ENCODE measurements around the gene FGFR4.

Gene FGFR4

DNA sequence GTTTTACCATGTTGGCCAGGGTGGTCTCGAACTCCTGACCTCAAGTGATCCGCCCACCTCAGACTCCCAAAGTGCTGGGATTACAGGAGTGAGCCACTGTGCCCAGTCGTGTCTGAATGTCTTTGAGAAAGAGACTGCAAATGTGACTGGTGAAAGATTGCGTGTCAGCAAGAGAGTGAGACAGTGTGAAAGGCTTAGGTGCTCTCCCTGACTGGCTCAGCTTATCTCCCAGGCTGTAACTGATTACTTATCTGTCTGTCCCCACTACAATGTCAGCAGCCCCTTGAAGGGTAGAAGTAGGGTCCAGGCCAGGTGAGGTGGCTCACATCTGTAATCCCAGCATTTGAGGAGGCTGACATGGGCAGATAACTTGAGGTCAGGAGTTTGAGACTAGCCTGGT, 3.4 kb upstream of the FGFR4 start:
- Histone ChIP-seq H3K4me3 (ENCODE audit: insufficient read depth, low read depth, low read length) (no peak overlapping the region), H3K4me1 (ENCODE audit: control insufficient read depth, insufficient read depth, low read length) (no peaks in the 10 kb centered on the region), H3K27me3 (ENCODE audit: control insufficient read depth, insufficient read depth, low read length, poor library complexity, severe bottlenecking) (peaks cover 9% of the 10 kb centered on the region), H3K9me3 (ENCODE audit: control insufficient read depth, low read length) (no peaks in the 10 kb centered on the region), H3K36me3 (ENCODE audit: control insufficient read depth, insufficient read depth, low read length) (no peaks in the 10 kb centered on the region), H3K27ac (ENCODE audit: insufficient read depth, low read depth, low read length, poor library complexity, severe bottlenecking) (no peak overlapping the region)
- 83 to 86% methylated on average over 4 of the region's 4 CpGs for WGBS, 2 experiments

DNA sequence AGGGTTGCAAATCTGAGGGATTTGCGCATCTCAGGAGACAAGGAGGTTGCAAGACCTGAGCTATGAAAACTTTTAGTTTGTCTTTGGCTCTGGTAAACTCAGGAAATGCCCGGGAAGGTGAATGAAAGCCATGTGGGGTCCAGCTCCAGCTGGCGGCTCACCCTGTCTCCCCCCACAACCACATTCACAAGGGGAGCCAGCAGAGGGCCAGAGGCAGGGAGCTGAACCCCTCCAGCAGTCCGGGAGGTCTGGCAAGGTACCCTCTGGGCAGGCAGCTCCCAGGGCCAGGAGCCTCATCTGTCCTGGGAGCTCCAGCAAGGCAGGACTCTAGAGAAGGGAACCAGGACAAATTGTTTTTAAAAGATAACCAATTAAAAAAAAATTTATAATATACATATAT, 2.5 kb upstream of the FGFR4 start:
- no peaks in the 10 kb centered on the region for H3K9me3 ChIP-seq (ENCODE audit: control insufficient read depth, low read length)
- no peak overlapping the region for H3K4me3 ChIP-seq (ENCODE audit: insufficient read depth, low read depth, low read length)
- 81 to 88% methylated on average over 4 of the region's 4 CpGs for WGBS, 2 experiments
- peaks cover 9% of the 10 kb centered on the region for H3K27me3 ChIP-seq (ENCODE audit: control insufficient read depth, insufficient read depth, low read length, poor library complexity, severe bottlenecking)
- no peaks in the 10 kb centered on the region for H3K36me3 ChIP-seq (ENCODE audit: control insufficient read depth, insufficient read depth, low read length)
- H3K4me1 ChIP-seq (ENCODE audit: control insufficient read depth, insufficient read depth, low read length) = no peaks in the 10 kb centered on the region
- H3K27ac ChIP-seq (ENCODE audit: insufficient read depth, low read depth, low read length, poor library complexity, severe bottlenecking) = no peak overlapping the region

GRCh38 chr5:177085985-177086653, 596 bp upstream of the FGFR4 start:
- 60 to 61% methylated on average over 13 of the region's 13 CpGs for WGBS, 2 experiments
- H3K27ac ChIP-seq (ENCODE audit: insufficient read depth, low read depth, low read length, poor library complexity, severe bottlenecking) = no peak overlapping the region

DNA sequence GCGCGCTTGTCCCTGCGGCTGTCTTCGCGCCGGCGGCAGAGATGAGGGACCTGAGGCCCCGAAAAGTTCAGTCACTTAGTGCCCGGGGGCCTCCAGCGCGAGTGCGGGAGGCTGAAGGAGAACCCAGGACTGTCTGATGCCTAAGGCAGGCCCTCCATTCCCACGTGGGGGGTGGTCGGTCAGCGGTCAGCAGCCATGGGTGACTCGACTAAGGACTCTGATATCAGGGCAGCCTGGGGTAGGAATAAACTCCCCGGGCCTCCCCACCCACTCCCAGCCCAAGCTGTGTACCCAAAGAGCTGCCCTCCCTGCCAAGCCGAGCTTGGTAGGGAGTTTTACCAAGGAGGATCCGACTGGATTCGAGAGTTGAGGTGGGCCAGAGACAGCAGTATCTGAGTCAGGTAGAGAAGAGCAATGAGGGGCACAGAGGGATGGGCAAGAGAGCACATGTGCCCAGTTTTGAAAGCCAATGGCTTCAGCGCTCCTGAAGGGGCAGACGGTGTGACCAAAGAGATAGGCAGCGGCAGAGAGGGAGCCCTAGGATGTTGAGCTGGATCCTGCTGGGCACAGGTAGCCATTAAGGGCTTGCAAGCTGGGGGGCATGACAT, 787 bp downstream of the FGFR4 start:
- H3K27me3 ChIP-seq (ENCODE audit: control insufficient read depth, insufficient read depth, low read length, poor library complexity, severe bottlenecking) = peaks cover 9% of the 10 kb centered on the region
- no peaks in the 10 kb centered on the region for H3K36me3 ChIP-seq (ENCODE audit: control insufficient read depth, insufficient read depth, low read length)
- no peaks in the 10 kb centered on the region for H3K4me1 ChIP-seq (ENCODE audit: control insufficient read depth, insufficient read depth, low read length)
- 24 to 27% methylated on average over 23 of the region's 23 CpGs for WGBS, 2 experiments
- no peaks in the 10 kb centered on the region for H3K9me3 ChIP-seq (ENCODE audit: control insufficient read depth, low read length)
- H3K27ac ChIP-seq (ENCODE audit: insufficient read depth, low read depth, low read length, poor library complexity, severe bottlenecking) = no peak overlapping the region
- H3K4me3 ChIP-seq (ENCODE audit: insufficient read depth, low read depth, low read length) = peak overlapping the region; percentile 51

More at GRCh38 chr5:177085985-177086653, 596 bp upstream of the FGFR4 start:
- Histone ChIP-seq H3K9me3 (ENCODE audit: control insufficient read depth, low read length) (no peaks in the 10 kb centered on the region), H3K4me3 (ENCODE audit: insufficient read depth, low read depth, low read length) (no peak overlapping the region), H3K4me1 (ENCODE audit: control insufficient read depth, insufficient read depth, low read length) (no peaks in the 10 kb centered on the region), H3K36me3 (ENCODE audit: control insufficient read depth, insufficient read depth, low read length) (no peaks in the 10 kb centered on the region), H3K27me3 (ENCODE audit: control insufficient read depth, insufficient read depth, low read length, poor library complexity, severe bottlenecking) (peaks cover 9% of the 10 kb centered on the region)

- no peaks in the 10 kb centered on the region for H3K9me3 ChIP-seq (ENCODE audit: control insufficient read depth, low read length)
- peaks cover 9% of the 10 kb centered on the region for H3K27me3 ChIP-seq (ENCODE audit: control insufficient read depth, insufficient read depth, low read length, poor library complexity, severe bottlenecking)
- no peak overlapping the region for H3K4me3 ChIP-seq (ENCODE audit: insufficient read depth, low read depth, low read length)
- no peaks in the 10 kb centered on the region for H3K36me3 ChIP-seq (ENCODE audit: control insufficient read depth, insufficient read depth, low read length)
- WGBS, 2 experiments = 83% methylated on average over 5 of the region's 5 CpGs
- no peaks in the 10 kb centered on the region for H3K4me1 ChIP-seq (ENCODE audit: control insufficient read depth, insufficient read depth, low read length)
- H3K27ac ChIP-seq (ENCODE audit: insufficient read depth, low read depth, low read length, poor library complexity, severe bottlenecking) = no peak overlapping the region
Measured at GRCh38 chr5:177089127-177089526, 2.4 kb downstream of the FGFR4 start.

GRCh38 chr5:177089825-177090641, 3.3 kb downstream of the FGFR4 start:
- H3K27me3 ChIP-seq (ENCODE audit: control insufficient read depth, insufficient read depth, low read length, poor library complexity, severe bottlenecking) = peaks cover 9% of the 10 kb centered on the region
- H3K36me3 ChIP-seq (ENCODE audit: control insufficient read depth, insufficient read depth, low read length) = no peaks in the 10 kb centered on the region
- no peaks in the 10 kb centered on the region for H3K9me3 ChIP-seq (ENCODE audit: control insufficient read depth, low read length)
- 91% methylated on average over 21 of the region's 21 CpGs for WGBS, 2 experiments
- no peak overlapping the region for H3K4me3 ChIP-seq (ENCODE audit: insufficient read depth, low read depth, low read length)
- no peak overlapping the region for H3K27ac ChIP-seq (ENCODE audit: insufficient read depth, low read depth, low read length, poor library complexity, severe bottlenecking)
- peaks cover 6% of the 10 kb centered on the region for H3K4me1 ChIP-seq (ENCODE audit: control insufficient read depth, insufficient read depth, low read length)

DNA sequence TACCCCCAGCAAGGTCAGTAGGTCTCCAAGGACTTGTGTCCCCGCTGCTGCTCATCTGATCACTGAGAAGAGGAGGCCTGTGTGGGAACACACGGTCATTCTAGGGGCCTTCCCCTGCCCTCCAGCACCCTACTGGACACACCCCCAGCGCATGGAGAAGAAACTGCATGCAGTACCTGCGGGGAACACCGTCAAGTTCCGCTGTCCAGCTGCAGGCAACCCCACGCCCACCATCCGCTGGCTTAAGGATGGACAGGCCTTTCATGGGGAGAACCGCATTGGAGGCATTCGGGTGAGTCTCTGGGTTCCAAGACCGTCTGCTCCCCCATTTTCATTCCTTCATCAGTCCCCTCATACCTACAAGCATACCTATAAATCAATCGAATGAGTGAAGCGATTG, 4.1 kb downstream of the FGFR4 start:
- H3K27me3 ChIP-seq (ENCODE audit: control insufficient read depth, insufficient read depth, low read length, poor library complexity, severe bottlenecking) = peaks cover 9% of the 10 kb centered on the region
- 93 to 94% methylated on average over 13 of the region's 13 CpGs for WGBS, 2 experiments
- no peak overlapping the region for H3K27ac ChIP-seq (ENCODE audit: insufficient read depth, low read depth, low read length, poor library complexity, severe bottlenecking)
- no peak overlapping the region for H3K4me3 ChIP-seq (ENCODE audit: insufficient read depth, low read depth, low read length)
- H3K4me1 ChIP-seq (ENCODE audit: control insufficient read depth, insufficient read depth, low read length) = peaks cover 6% of the 10 kb centered on the region
- H3K36me3 ChIP-seq (ENCODE audit: control insufficient read depth, insufficient read depth, low read length) = no peaks in the 10 kb centered on the region
- H3K9me3 ChIP-seq (ENCODE audit: control insufficient read depth, low read length) = no peaks in the 10 kb centered on the region

DNA sequence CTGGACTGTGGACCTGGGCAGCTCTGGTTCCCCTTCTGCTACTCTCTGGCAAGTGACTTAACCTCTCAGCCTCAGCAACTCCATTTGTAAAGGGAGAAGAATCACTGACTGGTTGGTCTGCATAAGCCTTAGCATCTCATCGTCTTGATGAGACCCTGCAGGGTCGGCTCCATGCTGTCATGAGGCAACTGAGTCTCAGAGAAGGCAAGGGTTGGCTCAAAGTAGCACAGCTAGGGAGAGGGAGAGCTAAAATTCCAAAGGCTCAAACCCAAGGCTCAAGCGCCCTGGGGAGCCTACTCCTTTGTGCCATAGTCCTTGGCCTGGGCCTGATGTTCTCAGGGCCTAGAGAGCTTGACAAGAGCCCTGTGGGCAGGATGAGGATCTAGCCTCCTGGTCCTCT, 4.5 kb downstream of the FGFR4 start:
- H3K9me3 ChIP-seq (ENCODE audit: control insufficient read depth, low read length) = no peaks in the 10 kb centered on the region
- peaks cover 6% of the 10 kb centered on the region for H3K4me1 ChIP-seq (ENCODE audit: control insufficient read depth, insufficient read depth, low read length)
- no peak overlapping the region for H3K4me3 ChIP-seq (ENCODE audit: insufficient read depth, low read depth, low read length)
- 89 to 93% methylated on average over 3 of the region's 3 CpGs for WGBS, 2 experiments
- no peak overlapping the region for H3K27ac ChIP-seq (ENCODE audit: insufficient read depth, low read depth, low read length, poor library complexity, severe bottlenecking)
- peaks cover 9% of the 10 kb centered on the region for H3K27me3 ChIP-seq (ENCODE audit: control insufficient read depth, insufficient read depth, low read length, poor library complexity, severe bottlenecking)
- H3K36me3 ChIP-seq (ENCODE audit: control insufficient read depth, insufficient read depth, low read length) = no peaks in the 10 kb centered on the region

DNA sequence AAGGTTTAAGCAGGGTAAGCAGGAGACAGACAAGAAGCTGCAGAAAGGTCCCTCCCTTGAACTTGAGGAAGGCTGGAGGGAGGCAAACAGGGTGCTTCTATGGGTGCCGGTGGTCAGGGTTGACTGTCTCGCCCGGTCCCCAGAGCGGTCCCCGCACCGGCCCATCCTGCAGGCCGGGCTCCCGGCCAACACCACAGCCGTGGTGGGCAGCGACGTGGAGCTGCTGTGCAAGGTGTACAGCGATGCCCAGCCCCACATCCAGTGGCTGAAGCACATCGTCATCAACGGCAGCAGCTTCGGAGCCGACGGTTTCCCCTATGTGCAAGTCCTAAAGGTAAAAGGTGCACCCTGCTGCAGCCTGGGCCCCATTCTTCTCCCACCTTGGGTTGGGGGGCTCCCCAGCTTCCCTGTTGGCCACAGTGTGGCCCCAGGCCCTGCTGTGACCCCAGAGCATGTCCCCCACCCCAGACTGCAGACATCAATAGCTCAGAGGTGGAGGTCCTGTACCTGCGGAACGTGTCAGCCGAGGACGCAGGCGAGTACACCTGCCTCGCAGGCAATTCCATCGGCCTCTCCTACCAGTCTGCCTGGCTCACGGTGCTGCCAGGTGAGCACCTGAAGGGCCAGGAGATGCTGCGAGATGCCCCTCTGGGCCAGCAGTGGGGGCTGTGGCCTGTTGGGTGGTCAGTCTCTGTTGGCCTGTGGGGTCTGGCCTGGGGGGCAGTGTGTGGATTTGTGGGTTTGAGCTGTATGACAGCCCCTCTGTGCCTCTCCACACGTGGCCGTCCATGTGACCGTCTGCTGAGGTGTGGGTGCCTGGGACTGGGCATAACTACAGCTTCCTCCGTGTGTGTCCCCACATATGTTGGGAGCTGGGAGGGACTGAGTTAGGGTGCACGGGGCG, 5.7 kb downstream of the FGFR4 start:
- Histone ChIP-seq H3K27ac (ENCODE audit: insufficient read depth, low read depth, low read length, poor library complexity, severe bottlenecking) (no peak overlapping the region), H3K27me3 (ENCODE audit: control insufficient read depth, insufficient read depth, low read length, poor library complexity, severe bottlenecking) (peaks cover 3% of the 10 kb centered on the region), H3K4me1 (ENCODE audit: control insufficient read depth, insufficient read depth, low read length) (peaks cover 6% of the 10 kb centered on the region), H3K4me3 (ENCODE audit: insufficient read depth, low read depth, low read length) (no peak overlapping the region), H3K9me3 (ENCODE audit: control insufficient read depth, low read length) (no peaks in the 10 kb centered on the region), H3K36me3 (ENCODE audit: control insufficient read depth, insufficient read depth, low read length) (no peaks in the 10 kb centered on the region)
- WGBS, 2 experiments = 95 to 96% methylated on average over 32 of the region's 32 CpGs

All from ectodermal cell (in vitro differentiated cells).